GM10266 (cell line): ENCODE results near the gene DNAH8.

Experiments
- DNase-seq: peaks from one replicate; pipeline ENCODE4 v3.0.0; 2012; ENCODE audit errors: extremely low spot score
- CTCF ChIP-seq: IDR thresholded peaks from 2 replicates; pipeline ENCODE4 v1.5.1; 2012; ENCODE audit warnings: mild to moderate bottlenecking, low read depth; ENCODE audit not compliant: control insufficient read depth, insufficient read depth; ENCODE audit errors: missing control alignments

DNAH8 gene

GRCh38 chr6:38805692-38806091 is 90.6 kb downstream of the DNAH8 start:
- no peak for DNase-seq
- no peak for TF ChIP-seq CTCF

- DNase-seq: peak; percentile 8
- no peak for TF ChIP-seq CTCF
Measured at GRCh38 chr6:38806271-38806670, 91.2 kb downstream of the DNAH8 start.

- TF ChIP-seq CTCF: no peak
- DNase-seq: no peak
Measured at GRCh38 chr6:38806833-38807232, 91.7 kb downstream of the DNAH8 start.

- TF ChIP-seq CTCF: no peak
- no peak for DNase-seq
Measured at GRCh38 chr6:38808039-38808438, 92.9 kb downstream of the DNAH8 start.

- TF ChIP-seq CTCF: no peak
- DNase-seq: no peak
Measured at GRCh38 chr6:38813041-38813823, 98.1 kb downstream of the DNAH8 start.

- no peak for TF ChIP-seq CTCF
Measured at GRCh38 chr6:38814761-38815160, 99.7 kb downstream of the DNAH8 start.

GRCh38 chr6:38815250-38815649 is 100.1 kb downstream of the DNAH8 start:
- DNase-seq: no peak
- TF ChIP-seq CTCF: no peak

More at GRCh38 chr6:38814761-38815160, 99.7 kb downstream of the DNAH8 start:
- DNase-seq: no peak
